Ishikawa (cell line): ENCODE results near the gene SAMD9L.

ENCODE experiments used
- CEBPB ChIP-seq: IDR thresholded peaks from 2 replicates; pipeline ENCODE4 v1.6.1; 2012
- CREB1 ChIP-seq: IDR thresholded peaks from 2 replicates; pipeline ENCODE4 v1.6.1; 2012; ENCODE audit warnings: low read depth
- EGR1 ChIP-seq: IDR thresholded peaks from 2 replicates; pipeline ENCODE4 v1.6.1; 2012
- EP300 ChIP-seq: IDR thresholded peaks from 2 replicates; pipeline ENCODE4 v1.6.1; 2012; ENCODE audit warnings: borderline replicate concordance
- FOXM1 ChIP-seq: IDR thresholded peaks from 2 replicates; pipeline ENCODE4 v1.6.1; 2012; ENCODE audit warnings: low read depth, borderline replicate concordance
- NFIC ChIP-seq: IDR thresholded peaks from 2 replicates; pipeline ENCODE4 v1.6.1; 2012
- RAD21 ChIP-seq: IDR thresholded peaks from 2 replicates; pipeline ENCODE4 v1.6.1; 2012; ENCODE audit warnings: low read depth
- TAF1 ChIP-seq: IDR thresholded peaks from 2 replicates; pipeline ENCODE4 v1.6.1; 2012; ENCODE audit warnings: low read depth, mild to moderate bottlenecking
- TCF12 ChIP-seq: IDR thresholded peaks from 2 replicates; pipeline ENCODE4 v1.6.1; 2012; ENCODE audit warnings: low read depth
- TEAD4 ChIP-seq: IDR thresholded peaks from 2 replicates; pipeline ENCODE4 v1.6.1; 2012
- YY1 ChIP-seq: IDR thresholded peaks from 2 replicates; pipeline ENCODE4 v1.6.1; 2012; ENCODE audit warnings: low read depth
- ZBTB7A ChIP-seq: IDR thresholded peaks from 2 replicates; pipeline ENCODE4 v1.6.1; 2012; ENCODE audit warnings: low read depth
- TF ChIP-seq, protein P1 (sequence below): IDR thresholded peaks from 2 replicates; pipeline ENCODE4 v1.6.1; 2012; ENCODE audit warnings: low read depth, mild to moderate bottlenecking
- TF ChIP-seq, protein P2 (sequence below): IDR thresholded peaks from 2 replicates; pipeline ENCODE4 v1.6.1; 2012
- TF ChIP-seq, protein P3 (sequence below): IDR thresholded peaks from 2 replicates; pipeline ENCODE4 v1.6.1; 2012

SAMD9L gene

DNA sequence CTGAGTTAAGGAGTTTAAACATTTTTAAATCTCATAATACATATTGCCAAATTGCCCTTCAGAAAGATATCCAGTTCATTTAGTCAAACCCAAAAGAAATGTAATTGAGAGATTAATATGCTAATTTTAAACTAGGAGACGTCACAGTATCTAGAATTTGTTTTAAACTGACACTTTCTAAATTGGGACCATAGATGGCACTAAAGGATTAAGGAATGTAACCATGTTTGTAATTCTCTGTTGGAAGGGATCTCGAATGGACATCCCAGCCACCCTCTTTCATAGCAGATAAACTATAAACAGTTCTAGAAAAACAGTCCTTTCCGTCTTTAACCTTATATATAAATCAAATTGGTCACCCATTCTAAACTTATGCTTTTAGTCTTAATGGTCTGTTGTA is 30.0 kb upstream of the SAMD9L start:
- TF ChIP-seq, protein P1, sequence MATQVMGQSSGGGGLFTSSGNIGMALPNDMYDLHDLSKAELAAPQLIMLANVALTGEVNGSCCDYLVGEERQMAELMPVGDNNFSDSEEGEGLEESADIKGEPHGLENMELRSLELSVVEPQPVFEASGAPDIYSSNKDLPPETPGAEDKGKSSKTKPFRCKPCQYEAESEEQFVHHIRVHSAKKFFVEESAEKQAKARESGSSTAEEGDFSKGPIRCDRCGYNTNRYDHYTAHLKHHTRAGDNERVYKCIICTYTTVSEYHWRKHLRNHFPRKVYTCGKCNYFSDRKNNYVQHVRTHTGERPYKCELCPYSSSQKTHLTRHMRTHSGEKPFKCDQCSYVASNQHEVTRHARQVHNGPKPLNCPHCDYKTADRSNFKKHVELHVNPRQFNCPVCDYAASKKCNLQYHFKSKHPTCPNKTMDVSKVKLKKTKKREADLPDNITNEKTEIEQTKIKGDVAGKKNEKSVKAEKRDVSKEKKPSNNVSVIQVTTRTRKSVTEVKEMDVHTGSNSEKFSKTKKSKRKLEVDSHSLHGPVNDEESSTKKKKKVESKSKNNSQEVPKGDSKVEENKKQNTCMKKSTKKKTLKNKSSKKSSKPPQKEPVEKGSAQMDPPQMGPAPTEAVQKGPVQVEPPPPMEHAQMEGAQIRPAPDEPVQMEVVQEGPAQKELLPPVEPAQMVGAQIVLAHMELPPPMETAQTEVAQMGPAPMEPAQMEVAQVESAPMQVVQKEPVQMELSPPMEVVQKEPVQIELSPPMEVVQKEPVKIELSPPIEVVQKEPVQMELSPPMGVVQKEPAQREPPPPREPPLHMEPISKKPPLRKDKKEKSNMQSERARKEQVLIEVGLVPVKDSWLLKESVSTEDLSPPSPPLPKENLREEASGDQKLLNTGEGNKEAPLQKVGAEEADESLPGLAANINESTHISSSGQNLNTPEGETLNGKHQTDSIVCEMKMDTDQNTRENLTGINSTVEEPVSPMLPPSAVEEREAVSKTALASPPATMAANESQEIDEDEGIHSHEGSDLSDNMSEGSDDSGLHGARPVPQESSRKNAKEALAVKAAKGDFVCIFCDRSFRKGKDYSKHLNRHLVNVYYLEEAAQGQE = no peak
- TF ChIP-seq RAD21 = peak; percentile 46; the same call in 1 of the 2 replicates

DNA sequence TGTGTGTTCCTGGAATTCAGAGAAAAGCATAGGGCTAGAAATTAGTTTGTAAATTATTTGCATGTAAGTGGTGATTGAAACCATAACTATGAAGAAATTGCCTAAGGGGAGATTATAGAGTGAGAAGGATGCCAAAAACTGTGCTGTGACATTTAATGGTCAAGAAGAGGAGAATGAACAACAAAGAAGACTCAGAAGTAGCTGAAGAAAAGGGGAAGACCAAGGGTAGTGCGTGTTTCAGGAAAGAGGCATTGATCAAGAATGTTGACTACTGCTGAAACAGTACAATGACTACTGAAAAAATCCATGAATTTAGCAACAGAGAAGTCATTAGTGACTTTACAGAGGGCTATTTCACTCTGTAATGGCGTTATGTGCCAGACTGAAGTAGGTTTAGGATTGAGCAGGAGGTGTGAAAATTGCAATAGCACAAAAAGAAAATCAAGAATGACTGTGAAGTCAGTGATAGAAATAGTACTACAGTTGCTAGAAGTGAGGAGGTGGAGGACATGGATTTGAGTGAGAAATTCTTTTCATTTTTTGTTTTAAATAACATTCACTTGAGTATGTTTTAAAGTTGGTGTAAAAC is 28.9 kb upstream of the SAMD9L start:
- TF ChIP-seq CREB1 (no peak), TEAD4 (no peak), TAF1 (no peak), RAD21 (no peak), ZBTB7A (no peak), CEBPB (no peak), YY1 (no peak), TCF12 (no peak), EP300 (no peak), NFIC (no peak), FOXM1 (no peak), EGR1 (no peak)
- TF ChIP-seq, protein P2, sequence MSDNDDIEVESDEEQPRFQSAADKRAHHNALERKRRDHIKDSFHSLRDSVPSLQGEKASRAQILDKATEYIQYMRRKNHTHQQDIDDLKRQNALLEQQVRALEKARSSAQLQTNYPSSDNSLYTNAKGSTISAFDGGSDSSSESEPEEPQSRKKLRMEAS = no peak
- TF ChIP-seq, protein P3, sequence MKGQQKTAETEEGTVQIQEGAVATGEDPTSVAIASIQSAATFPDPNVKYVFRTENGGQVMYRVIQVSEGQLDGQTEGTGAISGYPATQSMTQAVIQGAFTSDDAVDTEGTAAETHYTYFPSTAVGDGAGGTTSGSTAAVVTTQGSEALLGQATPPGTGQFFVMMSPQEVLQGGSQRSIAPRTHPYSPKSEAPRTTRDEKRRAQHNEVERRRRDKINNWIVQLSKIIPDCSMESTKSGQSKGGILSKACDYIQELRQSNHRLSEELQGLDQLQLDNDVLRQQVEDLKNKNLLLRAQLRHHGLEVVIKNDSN = no peak
- TF ChIP-seq, protein P1 = no peak

DNA sequence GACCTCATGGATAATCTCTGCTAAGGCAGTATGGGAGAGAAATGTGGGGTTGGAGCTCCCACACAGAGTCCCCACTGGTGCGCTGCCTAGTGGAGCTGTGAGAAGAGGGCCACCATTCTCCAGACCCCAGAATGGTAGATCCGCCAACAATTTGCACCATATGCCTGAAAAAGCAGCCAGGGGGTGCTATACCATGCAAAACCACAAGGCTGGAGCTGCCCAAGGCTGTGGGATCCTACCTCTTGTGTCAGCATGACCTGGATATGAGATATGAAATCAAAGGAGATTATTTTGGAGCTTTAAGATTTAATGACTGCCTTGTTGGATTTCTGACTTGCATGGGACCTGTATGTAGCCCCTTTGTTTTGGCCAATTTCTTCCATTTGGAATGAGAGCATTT is 27.0 kb upstream of the SAMD9L start:
- TF ChIP-seq CEBPB (no peak), FOXM1 (no peak), EGR1 (no peak), EP300 (no peak), TEAD4 (no peak), YY1 (no peak), CREB1 (no peak), RAD21 (no peak), NFIC (no peak), ZBTB7A (no peak), TCF12 (no peak), TAF1 (no peak)
- TF ChIP-seq, protein P1 = no peak
- TF ChIP-seq, protein P2 = no peak
- TF ChIP-seq, protein P3 = no peak

DNA sequence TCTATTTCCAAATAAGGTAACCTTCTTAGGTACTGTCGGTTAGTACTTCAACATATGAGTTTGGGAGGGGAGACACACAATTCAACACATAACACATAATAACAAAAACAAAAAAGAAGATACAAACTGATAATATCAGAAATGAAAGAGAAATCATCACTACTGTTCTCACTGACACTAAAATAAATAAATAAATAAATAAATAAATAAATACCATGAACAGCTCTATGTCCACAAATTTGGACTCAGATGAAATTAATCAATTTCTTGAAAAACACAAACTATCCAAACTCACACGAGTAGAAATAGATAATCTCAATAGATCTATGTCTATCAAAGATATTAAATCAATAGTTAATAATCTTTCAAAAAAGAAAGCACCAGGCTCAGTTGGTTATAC is 24.5 kb upstream of the SAMD9L start:
- TF ChIP-seq RAD21 (no peak), ZBTB7A (no peak), EP300 (no peak), NFIC (no peak), FOXM1 (no peak), EGR1 (no peak), CREB1 (no peak), TAF1 (no peak), TEAD4 (no peak)
- TF ChIP-seq, protein P3 = no peak
- TF ChIP-seq, protein P2 = no peak
